Cardiac muscle cell (in vitro differentiated cells and primary cell): ENCODE data around the gene INSIG1. TPM values are rescaled to one million over a fixed set of nuclear protein-coding genes. Genes with fewer than 3 reads are reported as not detected.

Experiments
- DNase-seq, 2 donors: peaks; one replicate each; pipeline versions ENCODE4 v3.0.0 to v3.0.0-alpha.2; 2010 to 2017; ENCODE audit warnings: low read depth in 1 of 2, low spot score in 1 of 2
- H3K27ac ChIP-seq: fragments of 200-600 bp; sonication (generic); 2 replicates; pipeline ENCODE4 v1.5.1; 2016
- H3K27me3 ChIP-seq: fragments of 200-600 bp; sonication (generic); 2 replicates; pipeline ENCODE4 v1.6.0; 2016; ENCODE audit warnings: control low read depth
- H3K36me3 ChIP-seq: fragments of 200-600 bp; sonication (generic); 2 replicates; pipeline ENCODE4 v1.5.1; 2016; ENCODE audit warnings: control low read depth
- H3K4me1 ChIP-seq: fragments of 200-600 bp; sonication (generic); 2 replicates; pipeline ENCODE4 v1.8.1; 2017; ENCODE audit warnings: low read depth, mild to moderate bottlenecking, mixed run types
- H3K4me3 ChIP-seq: fragments of 200-600 bp; sonication (generic); 2 replicates; pipeline ENCODE4 v1.5.1; 2016; ENCODE audit warnings: mild to moderate bottlenecking
- H3K9me3 ChIP-seq: fragments of 200-600 bp; sonication (generic); 2 replicates; pipeline ENCODE4 v1.5.1; 2017; ENCODE audit warnings: low read depth, mild to moderate bottlenecking, control low read depth
- polyA plus RNA-seq: library from polyadenylated mRNA; unstranded; fragments of >200 nt; fragmentation: Nextera tagmentation; extraction: Ambion mirVana; gene quantifications from 2 replicates; pipeline ENCODE4 v1.2.1, GENCODE V29; 2016
- total RNA-seq: library from RNA; depleted of rRNA; stranded (reverse); fragments of >200 nt; gene quantifications from 2 replicates; pipeline ENCODE4 v1.2.3, GENCODE V29; 2016
- TF ChIP-seq, protein P1 (sequence below): IDR thresholded peaks from 2 replicates; pipeline ENCODE4 v1.5.1; 2012; ENCODE audit warnings: low read depth, mild to moderate bottlenecking, low read length

The INSIG1 gene
- total and polyA plus RNA-seq, 2 experiments from 2014 or later, result 76.3 to 103 TPM

DNA sequence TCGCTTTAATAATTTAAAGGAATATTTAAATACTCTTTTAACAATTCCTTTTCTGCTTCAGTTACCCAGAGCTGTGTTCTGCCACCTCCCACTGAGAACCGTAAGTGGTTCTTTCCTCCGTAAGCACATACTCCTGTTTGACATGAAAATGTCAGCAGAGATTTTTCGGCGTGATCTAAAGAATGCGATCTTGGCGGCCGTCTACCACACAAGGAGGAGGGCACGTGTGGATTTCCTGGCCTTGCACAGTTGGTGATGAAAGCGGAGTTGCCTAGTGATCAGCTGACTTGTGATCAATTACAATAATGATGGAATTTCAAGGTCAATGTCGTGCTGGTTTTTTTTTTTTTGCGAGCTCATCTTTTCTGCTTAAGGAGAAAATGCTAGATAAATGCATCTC, 35.6 kb upstream of the INSIG1 start:
- no peaks in the 10 kb centered on the region for H3K36me3 ChIP-seq
- H3K27ac ChIP-seq, result no peak overlapping the region
- no peak for DNase-seq
- TF ChIP-seq, protein P1, sequence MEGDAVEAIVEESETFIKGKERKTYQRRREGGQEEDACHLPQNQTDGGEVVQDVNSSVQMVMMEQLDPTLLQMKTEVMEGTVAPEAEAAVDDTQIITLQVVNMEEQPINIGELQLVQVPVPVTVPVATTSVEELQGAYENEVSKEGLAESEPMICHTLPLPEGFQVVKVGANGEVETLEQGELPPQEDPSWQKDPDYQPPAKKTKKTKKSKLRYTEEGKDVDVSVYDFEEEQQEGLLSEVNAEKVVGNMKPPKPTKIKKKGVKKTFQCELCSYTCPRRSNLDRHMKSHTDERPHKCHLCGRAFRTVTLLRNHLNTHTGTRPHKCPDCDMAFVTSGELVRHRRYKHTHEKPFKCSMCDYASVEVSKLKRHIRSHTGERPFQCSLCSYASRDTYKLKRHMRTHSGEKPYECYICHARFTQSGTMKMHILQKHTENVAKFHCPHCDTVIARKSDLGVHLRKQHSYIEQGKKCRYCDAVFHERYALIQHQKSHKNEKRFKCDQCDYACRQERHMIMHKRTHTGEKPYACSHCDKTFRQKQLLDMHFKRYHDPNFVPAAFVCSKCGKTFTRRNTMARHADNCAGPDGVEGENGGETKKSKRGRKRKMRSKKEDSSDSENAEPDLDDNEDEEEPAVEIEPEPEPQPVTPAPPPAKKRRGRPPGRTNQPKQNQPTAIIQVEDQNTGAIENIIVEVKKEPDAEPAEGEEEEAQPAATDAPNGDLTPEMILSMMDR, result no peak
- H3K4me3 ChIP-seq, result no peak overlapping the region
- no peaks in the 10 kb centered on the region for H3K9me3 ChIP-seq
- H3K27me3 ChIP-seq, result no peaks in the 10 kb centered on the region
- no peaks in the 10 kb centered on the region for H3K4me1 ChIP-seq

DNA sequence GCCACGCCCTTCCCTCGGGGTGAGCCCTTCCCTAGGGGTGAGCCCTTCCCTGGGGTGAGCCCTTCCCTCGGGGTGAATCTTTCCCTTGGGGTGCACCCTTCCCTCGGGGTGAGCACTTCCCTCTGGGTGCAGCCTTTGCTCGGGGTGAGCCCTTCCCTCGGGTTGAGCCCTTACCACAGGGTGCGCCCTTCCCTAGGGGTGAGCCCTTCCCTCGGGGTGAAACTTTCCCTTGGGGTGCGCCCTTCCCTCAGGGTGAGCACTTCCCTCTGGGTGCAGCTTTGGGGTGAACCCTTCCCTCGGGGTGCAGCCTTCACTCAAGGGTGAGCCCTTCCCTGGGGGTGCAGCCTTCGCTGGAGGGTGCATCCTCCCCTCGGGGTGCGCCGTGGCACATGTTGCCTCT, 34.6 kb upstream of the INSIG1 start:
- Histone ChIP-seq H3K27me3 (no peaks in the 10 kb centered on the region), H3K4me1 (no peaks in the 10 kb centered on the region), H3K36me3 (no peaks in the 10 kb centered on the region), H3K27ac (no peak overlapping the region), H3K4me3 (no peak overlapping the region), H3K9me3 (no peaks in the 10 kb centered on the region)
- TF ChIP-seq, protein P1, result no peak
- DNase-seq, result no peak

DNA sequence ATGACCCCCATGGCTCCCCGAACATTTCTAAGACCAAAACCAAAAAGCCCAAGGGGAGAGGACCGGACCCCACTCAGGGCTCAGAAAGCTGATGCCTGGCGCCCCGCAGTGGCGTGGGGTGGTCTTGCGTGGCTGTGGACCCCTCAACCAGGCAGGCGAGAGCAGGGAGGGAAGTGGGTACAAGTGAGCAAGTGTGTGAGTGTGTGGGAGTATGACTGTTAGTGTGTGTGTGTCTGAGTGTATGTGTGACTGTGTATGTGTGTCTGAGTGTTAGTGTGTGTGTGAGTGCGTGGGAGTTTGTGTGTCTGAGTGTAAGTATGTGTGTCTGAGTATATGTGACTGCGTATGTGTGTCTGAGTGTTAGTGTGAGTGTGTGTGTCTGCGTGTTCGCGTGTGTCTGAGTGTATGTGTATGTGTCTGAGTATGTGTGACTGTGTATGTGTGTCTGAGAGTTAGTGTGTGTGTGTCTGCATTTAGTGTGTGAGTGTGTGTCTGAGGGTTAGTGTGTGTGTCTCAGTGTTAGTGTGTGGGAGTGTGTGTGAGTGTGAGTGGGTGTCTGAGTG, 34.0 kb upstream of the INSIG1 start:
- Histone ChIP-seq H3K4me3 (no peak overlapping the region), H3K27ac (no peak overlapping the region), H3K4me1 (no peaks in the 10 kb centered on the region), H3K27me3 (no peaks in the 10 kb centered on the region), H3K9me3 (no peaks in the 10 kb centered on the region), H3K36me3 (no peaks in the 10 kb centered on the region)
- TF ChIP-seq, protein P1, result no peak
- peak in 1 of 2 donors; percentile 6 for DNase-seq

DNA sequence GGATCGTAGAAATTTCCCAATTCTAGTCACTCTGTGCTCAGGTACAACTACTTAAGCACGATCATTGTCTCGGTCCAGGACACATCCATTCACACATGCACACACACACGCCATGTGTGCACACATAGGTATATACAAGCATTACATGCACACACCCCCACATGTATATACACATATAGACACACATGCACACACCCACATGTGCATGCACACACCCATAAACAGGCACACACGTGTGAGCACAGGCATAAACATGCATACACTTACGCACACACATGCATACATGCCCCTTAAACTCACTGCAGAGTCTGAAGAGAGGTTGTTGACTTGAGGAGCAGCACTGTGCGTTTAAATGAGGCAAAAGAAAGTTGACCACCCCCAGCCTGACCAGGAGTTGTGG, 32.5 kb upstream of the INSIG1 start:
- TF ChIP-seq, protein P1, result no peak
- Histone ChIP-seq H3K4me3 (no peak overlapping the region), H3K36me3 (no peaks in the 10 kb centered on the region), H3K9me3 (no peaks in the 10 kb centered on the region), H3K4me1 (no peaks in the 10 kb centered on the region), H3K27ac (no peak overlapping the region), H3K27me3 (no peaks in the 10 kb centered on the region)
- no peak for DNase-seq

DNA sequence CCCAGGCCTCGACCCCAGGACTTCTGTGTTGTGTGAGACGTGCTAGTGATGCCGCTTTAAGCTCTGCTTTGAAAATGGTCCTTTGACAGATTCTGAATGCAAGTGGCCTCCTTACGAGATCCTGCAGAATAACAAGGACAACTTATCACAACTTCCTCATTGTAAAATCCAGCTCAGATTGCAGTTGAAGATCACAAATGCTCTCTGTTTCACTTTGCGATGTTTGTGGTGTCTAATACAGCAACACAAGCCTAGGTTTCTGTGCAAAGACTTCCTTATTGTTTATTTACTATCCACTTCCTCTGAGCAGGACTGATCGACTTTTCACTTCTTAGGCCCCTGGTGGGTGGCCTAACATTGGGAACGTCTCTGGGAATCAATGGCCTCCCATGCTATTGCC, 31.7 kb upstream of the INSIG1 start:
- TF ChIP-seq, protein P1, result no peak
- no peak overlapping the region for H3K27ac ChIP-seq
- no peaks in the 10 kb centered on the region for H3K36me3 ChIP-seq
- no peak overlapping the region for H3K4me3 ChIP-seq
- H3K9me3 ChIP-seq, result no peaks in the 10 kb centered on the region
- no peaks in the 10 kb centered on the region for H3K27me3 ChIP-seq
- H3K4me1 ChIP-seq, result no peaks in the 10 kb centered on the region
- DNase-seq, result no peak
